ENCODE measurements around the gene HOMER3. TPM values are rescaled to one million over a fixed set of nuclear protein-coding genes. Genes with fewer than 3 reads are reported as not detected.

Gene HOMER3
- total and polyA plus RNA-seq, 2 experiments from 2014 or later, result 16.7 to 38.4 TPM

GRCh38 chr19:18905513-18906236 lies 35.3 kb downstream of the HOMER3 start (continued):
- TF ChIP-seq, protein P1, sequence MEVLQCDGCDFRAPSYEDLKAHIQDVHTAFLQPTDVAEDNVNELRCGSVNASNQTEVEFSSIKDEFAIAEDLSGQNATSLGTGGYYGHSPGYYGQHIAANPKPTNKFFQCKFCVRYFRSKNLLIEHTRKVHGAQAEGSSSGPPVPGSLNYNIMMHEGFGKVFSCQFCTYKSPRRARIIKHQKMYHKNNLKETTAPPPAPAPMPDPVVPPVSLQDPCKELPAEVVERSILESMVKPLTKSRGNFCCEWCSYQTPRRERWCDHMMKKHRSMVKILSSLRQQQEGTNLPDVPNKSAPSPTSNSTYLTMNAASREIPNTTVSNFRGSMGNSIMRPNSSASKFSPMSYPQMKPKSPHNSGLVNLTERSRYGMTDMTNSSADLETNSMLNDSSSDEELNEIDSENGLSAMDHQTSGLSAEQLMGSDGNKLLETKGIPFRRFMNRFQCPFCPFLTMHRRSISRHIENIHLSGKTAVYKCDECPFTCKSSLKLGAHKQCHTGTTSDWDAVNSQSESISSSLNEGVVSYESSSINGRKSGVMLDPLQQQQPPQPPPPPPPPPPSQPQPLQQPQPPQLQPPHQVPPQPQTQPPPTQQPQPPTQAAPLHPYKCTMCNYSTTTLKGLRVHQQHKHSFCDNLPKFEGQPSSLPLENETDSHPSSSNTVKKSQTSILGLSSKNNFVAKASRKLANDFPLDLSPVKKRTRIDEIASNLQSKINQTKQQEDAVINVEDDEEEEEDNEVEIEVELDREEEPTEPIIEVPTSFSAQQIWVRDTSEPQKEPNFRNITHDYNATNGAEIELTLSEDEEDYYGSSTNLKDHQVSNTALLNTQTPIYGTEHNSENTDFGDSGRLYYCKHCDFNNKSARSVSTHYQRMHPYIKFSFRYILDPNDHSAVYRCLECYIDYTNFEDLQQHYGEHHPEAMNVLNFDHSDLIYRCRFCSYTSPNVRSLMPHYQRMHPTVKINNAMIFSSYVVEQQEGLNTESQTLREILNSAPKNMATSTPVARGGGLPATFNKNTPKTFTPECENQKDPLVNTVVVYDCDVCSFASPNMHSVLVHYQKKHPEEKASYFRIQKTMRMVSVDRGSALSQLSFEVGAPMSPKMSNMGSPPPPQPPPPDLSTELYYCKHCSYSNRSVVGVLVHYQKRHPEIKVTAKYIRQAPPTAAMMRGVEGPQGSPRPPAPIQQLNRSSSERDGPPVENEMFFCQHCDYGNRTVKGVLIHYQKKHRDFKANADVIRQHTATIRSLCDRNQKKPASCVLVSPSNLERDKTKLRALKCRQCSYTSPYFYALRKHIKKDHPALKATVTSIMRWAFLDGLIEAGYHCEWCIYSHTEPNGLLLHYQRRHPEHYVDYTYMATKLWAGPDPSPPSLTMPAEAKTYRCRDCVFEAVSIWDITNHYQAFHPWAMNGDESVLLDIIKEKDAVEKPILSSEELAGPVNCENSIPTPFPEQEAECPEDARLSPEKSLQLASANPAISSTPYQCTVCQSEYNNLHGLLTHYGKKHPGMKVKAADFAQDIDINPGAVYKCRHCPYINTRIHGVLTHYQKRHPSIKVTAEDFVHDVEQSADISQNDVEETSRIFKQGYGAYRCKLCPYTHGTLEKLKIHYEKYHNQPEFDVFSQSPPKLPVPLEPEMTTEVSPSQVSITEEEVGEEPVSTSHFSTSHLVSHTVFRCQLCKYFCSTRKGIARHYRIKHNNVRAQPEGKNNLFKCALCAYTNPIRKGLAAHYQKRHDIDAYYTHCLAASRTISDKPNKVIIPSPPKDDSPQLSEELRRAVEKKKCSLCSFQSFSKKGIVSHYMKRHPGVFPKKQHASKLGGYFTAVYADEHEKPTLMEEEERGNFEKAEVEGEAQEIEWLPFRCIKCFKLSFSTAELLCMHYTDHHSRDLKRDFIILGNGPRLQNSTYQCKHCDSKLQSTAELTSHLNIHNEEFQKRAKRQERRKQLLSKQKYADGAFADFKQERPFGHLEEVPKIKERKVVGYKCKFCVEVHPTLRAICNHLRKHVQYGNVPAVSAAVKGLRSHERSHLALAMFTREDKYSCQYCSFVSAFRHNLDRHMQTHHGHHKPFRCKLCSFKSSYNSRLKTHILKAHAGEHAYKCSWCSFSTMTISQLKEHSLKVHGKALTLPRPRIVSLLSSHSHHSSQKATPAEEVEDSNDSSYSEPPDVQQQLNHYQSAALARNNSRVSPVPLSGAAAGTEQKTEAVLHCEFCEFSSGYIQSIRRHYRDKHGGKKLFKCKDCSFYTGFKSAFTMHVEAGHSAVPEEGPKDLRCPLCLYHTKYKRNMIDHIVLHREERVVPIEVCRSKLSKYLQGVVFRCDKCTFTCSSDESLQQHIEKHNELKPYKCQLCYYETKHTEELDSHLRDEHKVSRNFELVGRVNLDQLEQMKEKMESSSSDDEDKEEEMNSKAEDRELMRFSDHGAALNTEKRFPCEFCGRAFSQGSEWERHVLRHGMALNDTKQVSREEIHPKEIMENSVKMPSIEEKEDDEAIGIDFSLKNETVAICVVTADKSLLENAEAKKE (CRISPR knock-in tag; IDR thresholded peaks at IDR 0.05), result no peak
- TF ChIP-seq ZNF114 (CRISPR knock-in tag; IDR thresholded peaks at IDR 0.05) (no peak), CREB1 (CRISPR knock-in tag; IDR thresholded peaks at IDR 0.05; ENCODE audit: low read depth) (no peak), POLR2AphosphoS5 (IDR thresholded peaks at IDR 0.05; ENCODE audit: low read depth) (no peak), ETS1 (IDR thresholded peaks at IDR 0.05) (no peak), NANOG (IDR thresholded peaks at IDR 0.05; ENCODE audit: borderline replicate concordance) (no peak), EZH2 (IDR thresholded peaks at IDR 0.05; ENCODE audit: low read depth, unreplicated experiment) (no peak), STAT1 (IDR thresholded peaks at IDR 0.05; ENCODE audit: unreplicated experiment) (no peak)
- TF ChIP-seq, protein P2, sequence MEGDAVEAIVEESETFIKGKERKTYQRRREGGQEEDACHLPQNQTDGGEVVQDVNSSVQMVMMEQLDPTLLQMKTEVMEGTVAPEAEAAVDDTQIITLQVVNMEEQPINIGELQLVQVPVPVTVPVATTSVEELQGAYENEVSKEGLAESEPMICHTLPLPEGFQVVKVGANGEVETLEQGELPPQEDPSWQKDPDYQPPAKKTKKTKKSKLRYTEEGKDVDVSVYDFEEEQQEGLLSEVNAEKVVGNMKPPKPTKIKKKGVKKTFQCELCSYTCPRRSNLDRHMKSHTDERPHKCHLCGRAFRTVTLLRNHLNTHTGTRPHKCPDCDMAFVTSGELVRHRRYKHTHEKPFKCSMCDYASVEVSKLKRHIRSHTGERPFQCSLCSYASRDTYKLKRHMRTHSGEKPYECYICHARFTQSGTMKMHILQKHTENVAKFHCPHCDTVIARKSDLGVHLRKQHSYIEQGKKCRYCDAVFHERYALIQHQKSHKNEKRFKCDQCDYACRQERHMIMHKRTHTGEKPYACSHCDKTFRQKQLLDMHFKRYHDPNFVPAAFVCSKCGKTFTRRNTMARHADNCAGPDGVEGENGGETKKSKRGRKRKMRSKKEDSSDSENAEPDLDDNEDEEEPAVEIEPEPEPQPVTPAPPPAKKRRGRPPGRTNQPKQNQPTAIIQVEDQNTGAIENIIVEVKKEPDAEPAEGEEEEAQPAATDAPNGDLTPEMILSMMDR (conservative IDR thresholded peaks at IDR 0.05; ENCODE audit: low read depth in 2 of 2), result no peak

All from GM23338 (cell line).